ENCODE results near the gene CARD19.

DNA sequence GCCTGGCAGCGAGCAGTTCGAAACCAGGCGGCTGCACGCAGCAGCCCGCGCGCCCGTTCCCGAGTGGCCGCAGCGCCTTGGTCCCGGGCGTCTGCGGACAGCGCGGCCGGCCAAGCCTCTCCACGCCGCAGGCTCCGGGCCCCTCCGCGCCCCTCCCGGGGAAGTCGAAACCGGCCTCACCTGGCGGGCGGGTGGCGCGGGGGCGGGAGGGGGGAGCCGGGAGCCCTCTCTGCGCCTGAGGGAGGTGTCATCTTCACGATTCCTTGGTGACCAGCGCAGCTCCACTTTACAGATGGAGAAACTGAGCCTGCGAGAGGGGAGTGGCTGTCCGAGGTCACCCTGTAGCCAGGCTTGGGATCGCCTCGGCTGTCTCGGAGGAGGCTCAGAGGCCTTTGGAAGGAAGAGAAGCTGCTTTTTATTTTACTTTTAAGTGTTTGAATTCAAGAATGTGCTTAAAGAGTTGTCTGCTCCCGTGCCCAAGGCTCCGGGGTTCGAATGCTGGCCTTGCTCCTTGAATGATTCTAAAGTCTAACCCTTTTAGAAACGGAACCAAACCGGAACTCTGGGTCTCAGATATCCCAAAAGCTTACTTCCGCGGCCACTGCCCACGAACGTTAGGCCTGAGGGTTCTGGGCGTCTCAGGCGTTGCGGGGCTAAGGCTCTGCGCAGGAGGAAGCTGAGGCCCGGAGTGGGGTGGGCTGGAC, 36.9 kb upstream of the CARD19 start:
- TF ChIP-seq, protein P1, sequence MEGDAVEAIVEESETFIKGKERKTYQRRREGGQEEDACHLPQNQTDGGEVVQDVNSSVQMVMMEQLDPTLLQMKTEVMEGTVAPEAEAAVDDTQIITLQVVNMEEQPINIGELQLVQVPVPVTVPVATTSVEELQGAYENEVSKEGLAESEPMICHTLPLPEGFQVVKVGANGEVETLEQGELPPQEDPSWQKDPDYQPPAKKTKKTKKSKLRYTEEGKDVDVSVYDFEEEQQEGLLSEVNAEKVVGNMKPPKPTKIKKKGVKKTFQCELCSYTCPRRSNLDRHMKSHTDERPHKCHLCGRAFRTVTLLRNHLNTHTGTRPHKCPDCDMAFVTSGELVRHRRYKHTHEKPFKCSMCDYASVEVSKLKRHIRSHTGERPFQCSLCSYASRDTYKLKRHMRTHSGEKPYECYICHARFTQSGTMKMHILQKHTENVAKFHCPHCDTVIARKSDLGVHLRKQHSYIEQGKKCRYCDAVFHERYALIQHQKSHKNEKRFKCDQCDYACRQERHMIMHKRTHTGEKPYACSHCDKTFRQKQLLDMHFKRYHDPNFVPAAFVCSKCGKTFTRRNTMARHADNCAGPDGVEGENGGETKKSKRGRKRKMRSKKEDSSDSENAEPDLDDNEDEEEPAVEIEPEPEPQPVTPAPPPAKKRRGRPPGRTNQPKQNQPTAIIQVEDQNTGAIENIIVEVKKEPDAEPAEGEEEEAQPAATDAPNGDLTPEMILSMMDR (IDR thresholded peaks at IDR 0.05 in 4 of 5, conservative IDR thresholded peaks at IDR 0.05 in 1 of 5) = no peak
- TF ChIP-seq POLR2A (IDR thresholded peaks at IDR 0.05) = no peak

Measured in gastrocnemius medialis (tissue), 4 donors.